ENCODE results near the gene FAF1.

The FAF1 gene

DNA sequence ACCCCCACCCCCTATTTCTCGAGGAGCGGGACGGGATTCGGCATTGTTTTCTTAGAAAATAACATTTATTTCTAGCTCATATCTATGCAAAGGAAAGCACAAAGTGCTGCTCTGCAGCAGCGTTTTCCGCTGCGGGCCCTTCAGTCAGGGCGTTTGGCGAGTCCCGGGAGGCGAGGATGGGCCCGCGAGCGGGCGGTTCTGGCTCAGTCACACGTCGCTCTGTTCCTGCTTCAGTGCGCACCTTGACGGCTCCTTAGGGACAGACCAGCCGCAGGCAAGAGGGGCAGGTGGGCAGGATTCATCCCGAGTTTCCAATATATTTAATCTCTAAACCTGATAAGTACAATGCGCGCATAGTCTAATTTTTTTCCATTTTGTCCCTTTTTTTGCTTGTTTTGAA is 542.6 kb downstream of the FAF1 start:
- POLR2A ChIA-PET = no interaction called here
- TF ChIP-seq, protein P1, sequence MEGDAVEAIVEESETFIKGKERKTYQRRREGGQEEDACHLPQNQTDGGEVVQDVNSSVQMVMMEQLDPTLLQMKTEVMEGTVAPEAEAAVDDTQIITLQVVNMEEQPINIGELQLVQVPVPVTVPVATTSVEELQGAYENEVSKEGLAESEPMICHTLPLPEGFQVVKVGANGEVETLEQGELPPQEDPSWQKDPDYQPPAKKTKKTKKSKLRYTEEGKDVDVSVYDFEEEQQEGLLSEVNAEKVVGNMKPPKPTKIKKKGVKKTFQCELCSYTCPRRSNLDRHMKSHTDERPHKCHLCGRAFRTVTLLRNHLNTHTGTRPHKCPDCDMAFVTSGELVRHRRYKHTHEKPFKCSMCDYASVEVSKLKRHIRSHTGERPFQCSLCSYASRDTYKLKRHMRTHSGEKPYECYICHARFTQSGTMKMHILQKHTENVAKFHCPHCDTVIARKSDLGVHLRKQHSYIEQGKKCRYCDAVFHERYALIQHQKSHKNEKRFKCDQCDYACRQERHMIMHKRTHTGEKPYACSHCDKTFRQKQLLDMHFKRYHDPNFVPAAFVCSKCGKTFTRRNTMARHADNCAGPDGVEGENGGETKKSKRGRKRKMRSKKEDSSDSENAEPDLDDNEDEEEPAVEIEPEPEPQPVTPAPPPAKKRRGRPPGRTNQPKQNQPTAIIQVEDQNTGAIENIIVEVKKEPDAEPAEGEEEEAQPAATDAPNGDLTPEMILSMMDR (IDR thresholded peaks at IDR 0.05; ENCODE audit: insufficient read depth, low read length, missing control alignments) = no peak
- H3K4me3 ChIP-seq (ENCODE audit: low read depth, low read length) = no peak overlapping the region
- CTCF ChIA-PET = no interaction called here
- no peak for DNase-seq (ENCODE audit: low read depth, low spot score)

DNA sequence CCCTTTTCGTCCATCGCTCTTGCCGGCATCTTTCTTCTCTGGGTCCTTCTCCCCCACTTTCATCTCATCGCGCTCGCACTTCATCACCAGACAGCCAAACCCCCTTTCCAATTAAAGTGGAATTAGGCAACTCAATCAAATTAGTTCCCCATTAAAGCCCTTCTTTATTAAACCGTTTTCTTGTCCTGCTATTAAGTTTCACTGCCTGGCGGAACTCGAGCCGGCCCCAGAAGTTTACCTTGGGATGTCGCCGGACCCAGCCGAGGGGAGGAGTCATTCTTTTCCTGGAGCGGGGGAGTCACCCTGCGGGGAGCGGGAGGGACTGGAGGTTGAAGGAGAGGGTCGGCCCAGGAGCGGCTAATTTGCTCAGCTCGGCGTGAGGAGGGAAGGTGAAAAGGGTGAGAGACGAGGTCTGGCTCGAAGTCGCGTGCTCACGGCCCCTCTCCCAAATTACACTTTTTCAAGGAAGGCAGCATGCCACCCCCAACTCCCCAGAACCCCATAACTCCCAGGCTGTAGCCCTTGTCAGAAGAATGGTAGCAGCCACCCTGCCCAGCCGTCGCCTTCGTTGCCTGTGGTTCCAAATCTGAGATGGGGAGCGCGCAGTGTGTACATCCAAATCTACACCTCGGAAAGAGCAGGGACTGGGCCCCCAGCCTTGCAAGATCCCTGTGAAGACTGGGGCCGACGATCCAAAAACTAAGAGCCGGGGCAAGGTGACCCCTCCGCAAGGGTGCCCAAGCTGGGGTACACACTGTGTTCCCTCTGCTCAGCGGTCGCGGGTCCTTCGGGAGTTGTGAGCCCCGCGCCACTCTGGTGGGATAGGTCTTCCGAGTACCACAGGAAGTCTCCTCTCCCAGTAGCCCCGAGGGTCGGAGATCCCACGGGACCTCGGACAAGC is 543.3 kb downstream of the FAF1 start:
- DNase-seq (ENCODE audit: low read depth, low spot score) = no peak
- ChIA-PET POLR2A (no interaction called here), CTCF (no interaction called here)
- TF ChIP-seq, protein P1 (IDR thresholded peaks at IDR 0.05; ENCODE audit: insufficient read depth, low read length, missing control alignments) = no peak
- no peak overlapping the region for H3K4me3 ChIP-seq (ENCODE audit: low read depth, low read length)

DNA sequence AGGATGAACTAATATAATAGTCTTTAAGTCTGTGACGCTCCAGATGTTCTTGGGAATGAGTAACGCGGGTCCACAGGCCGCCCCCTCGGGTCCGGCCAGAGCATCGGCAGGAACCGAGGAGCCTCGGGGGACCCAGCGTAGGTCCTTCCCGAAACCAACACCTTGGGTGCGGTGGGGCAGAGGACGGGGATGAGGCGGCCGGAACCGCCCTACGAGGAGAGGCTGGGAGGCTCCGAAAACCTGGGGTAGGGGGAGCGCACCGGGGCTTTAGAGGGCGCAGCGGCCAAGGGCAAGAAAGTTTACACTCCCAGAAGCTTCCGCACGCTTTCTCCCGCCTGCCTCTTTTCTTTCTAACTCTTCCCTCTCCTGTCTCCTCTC is 543.9 kb downstream of the FAF1 start:
- CTCF ChIA-PET = no interaction called here
- POLR2A ChIA-PET = no interaction called here
- no peak overlapping the region for H3K4me3 ChIP-seq (ENCODE audit: low read depth, low read length)
- DNase-seq (ENCODE audit: low read depth, low spot score) = no peak
- TF ChIP-seq, protein P1 (IDR thresholded peaks at IDR 0.05; ENCODE audit: insufficient read depth, low read length, missing control alignments) = no peak

DNA sequence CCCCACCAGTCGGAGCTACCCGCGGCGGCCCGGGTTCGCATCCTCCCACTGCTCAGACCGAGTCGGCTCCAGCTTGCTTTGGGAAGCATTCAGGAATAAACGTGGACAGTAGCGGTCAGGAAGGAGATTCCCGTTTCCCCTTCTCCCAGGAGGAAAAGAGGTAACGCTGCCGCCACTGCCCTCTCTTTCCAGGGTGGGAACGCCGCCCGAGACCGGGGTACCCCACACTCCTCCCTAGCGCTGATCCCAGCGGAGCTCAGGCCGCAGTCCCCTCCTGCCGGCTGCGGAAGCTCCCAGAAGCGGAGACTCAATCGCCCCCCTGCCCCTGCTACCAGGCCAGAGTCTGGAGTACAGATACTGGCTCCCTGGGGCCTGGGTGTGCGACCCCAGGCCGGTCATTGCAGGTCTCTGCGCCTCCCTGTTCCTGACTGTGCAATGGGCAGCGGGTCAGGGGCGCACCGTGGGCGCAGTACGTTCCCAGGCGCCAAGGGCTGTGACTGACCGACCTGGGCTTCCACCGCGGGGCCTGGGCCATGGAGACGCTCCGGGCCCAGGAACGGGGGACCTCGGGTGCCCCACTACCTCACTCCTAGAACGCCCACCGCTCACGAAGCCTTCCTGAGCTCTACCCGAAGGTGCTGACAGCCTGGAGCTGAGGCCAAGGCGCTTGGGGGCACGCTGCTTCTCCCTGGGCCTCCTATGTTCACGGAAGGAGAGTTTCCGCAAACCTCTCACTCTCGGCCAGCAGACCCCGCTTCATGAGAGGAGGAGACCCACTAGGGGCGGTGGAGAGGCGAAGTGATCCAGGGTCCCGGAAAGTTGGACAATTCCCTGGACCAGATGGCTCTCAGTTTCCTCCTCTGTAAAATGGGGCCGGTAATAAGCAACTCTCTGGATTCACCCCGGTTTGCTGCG is 544.6 kb downstream of the FAF1 start:
- TF ChIP-seq, protein P1 (IDR thresholded peaks at IDR 0.05; ENCODE audit: insufficient read depth, low read length, missing control alignments) = no peak
- DNase-seq (ENCODE audit: low read depth, low spot score) = no peak
- H3K4me3 ChIP-seq (ENCODE audit: low read depth, low read length) = no peak overlapping the region
- ChIA-PET POLR2A (no interaction called here), CTCF (no interaction called here)

DNA sequence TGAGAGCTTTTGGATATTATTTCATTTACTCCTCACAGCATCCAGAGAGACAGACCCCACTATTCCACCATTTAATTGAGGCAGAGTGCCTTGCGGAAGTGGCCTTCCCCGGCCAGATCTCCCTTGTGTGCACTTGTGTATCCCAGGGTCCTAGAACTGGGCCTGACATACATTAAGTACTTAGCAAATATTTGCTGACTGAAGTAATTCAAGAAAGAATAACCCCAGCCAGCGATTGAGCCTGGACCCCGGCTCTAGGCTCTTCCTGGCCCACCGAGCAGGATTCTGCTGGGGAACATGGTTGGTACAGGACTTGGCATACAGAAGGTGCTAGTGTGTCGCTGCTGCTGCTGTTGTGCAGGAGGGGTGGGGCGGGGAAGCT is 545.2 kb downstream of the FAF1 start:
- H3K4me3 ChIP-seq (ENCODE audit: low read depth, low read length) = no peak overlapping the region
- POLR2A ChIA-PET = no interaction called here
- CTCF ChIA-PET = no interaction called here
- no peak for DNase-seq (ENCODE audit: low read depth, low spot score)
- TF ChIP-seq, protein P1 (IDR thresholded peaks at IDR 0.05; ENCODE audit: insufficient read depth, low read length, missing control alignments) = no peak
